ENCODE results near the gene PVR.

DNA sequence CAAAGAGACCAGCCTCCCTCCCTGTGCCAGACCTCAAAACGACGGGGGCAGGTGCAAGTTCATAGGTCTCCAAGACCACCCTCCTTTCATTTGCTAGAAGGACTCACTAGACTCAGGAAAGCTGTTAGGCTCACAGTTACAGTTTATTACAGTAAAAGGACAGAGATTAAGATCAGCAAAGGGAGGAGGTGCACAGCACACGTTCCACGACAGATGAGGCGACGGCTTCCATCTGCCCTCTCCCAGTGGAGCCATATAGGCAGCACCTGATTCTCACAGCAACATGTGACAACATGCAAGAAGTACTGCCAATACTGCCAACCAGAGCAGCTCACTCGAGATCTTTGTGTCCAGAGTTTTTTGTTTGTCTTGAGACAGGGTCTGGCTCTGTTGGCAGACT lies 18.2 kb downstream of the PVR start:
- TF ChIP-seq BHLHE40 (IDR thresholded peaks at IDR 0.05; ENCODE audit: low read depth, low read length) (no peak), FOS (IDR thresholded peaks at IDR 0.05; ENCODE audit: low read depth, low read length) (no peak), POLR2A (IDR thresholded peaks at IDR 0.05; ENCODE audit: low read depth, low read length) (no peak), SMC3 (IDR thresholded peaks at IDR 0.05; ENCODE audit: low read depth, low read length) (no peak)
- TF ChIP-seq, protein P1, sequence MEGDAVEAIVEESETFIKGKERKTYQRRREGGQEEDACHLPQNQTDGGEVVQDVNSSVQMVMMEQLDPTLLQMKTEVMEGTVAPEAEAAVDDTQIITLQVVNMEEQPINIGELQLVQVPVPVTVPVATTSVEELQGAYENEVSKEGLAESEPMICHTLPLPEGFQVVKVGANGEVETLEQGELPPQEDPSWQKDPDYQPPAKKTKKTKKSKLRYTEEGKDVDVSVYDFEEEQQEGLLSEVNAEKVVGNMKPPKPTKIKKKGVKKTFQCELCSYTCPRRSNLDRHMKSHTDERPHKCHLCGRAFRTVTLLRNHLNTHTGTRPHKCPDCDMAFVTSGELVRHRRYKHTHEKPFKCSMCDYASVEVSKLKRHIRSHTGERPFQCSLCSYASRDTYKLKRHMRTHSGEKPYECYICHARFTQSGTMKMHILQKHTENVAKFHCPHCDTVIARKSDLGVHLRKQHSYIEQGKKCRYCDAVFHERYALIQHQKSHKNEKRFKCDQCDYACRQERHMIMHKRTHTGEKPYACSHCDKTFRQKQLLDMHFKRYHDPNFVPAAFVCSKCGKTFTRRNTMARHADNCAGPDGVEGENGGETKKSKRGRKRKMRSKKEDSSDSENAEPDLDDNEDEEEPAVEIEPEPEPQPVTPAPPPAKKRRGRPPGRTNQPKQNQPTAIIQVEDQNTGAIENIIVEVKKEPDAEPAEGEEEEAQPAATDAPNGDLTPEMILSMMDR (conservative IDR thresholded peaks at IDR 0.05; ENCODE audit: low read depth, low read length) = no peak
